GM23338 (cell line): ENCODE measurements around the gene GNAZ. TPM values are rescaled to one million over a fixed set of nuclear protein-coding genes. Genes with fewer than 3 reads are reported as not detected.

Experiments
- ATAC-seq: fragments of 200-7000 bp; cut with Tn5 transposase; 3 replicates; pipeline ENCODE4 v1.9.1; 2020
- DNase-seq: peaks from one replicate; pipeline ENCODE4 v3.0.0-alpha.2; 2015; ENCODE audit warnings: low spot score
- H2AFZ ChIP-seq: fragments of 200-600 bp; sonication (generic); 2 replicates; pipeline ENCODE4 v1.8.0; 2016; ENCODE audit warnings: antibody characterized with exemption, mild to moderate bottlenecking, moderate library complexity
- H3F3A ChIP-seq: fragments of 200-600 bp; sonication (generic); replicated peaks from 2 replicates; pipeline ENCODE4 v1.8.0; 2017; ENCODE audit warnings: antibody characterized with exemption, mixed run types, low read depth
- H3K27ac ChIP-seq: fragments of 200-600 bp; sonication (generic); 2 replicates; pipeline ENCODE4 v1.6.1; 2016; ENCODE audit warnings: low read depth
- H3K27me3 ChIP-seq: fragments of 200-600 bp; sonication (generic); 2 replicates; pipeline ENCODE4 v1.8.0; 2016; ENCODE audit warnings: mild to moderate bottlenecking, mixed run types, moderate library complexity; ENCODE audit not compliant: insufficient read depth
- H3K36me3 ChIP-seq: fragments of 200-600 bp; sonication (generic); 2 replicates; pipeline ENCODE4 v1.8.0; 2016; ENCODE audit warnings: mild to moderate bottlenecking; ENCODE audit not compliant: insufficient read depth
- H3K4me1 ChIP-seq: fragments of 200-600 bp; sonication (generic); 2 replicates; pipeline ENCODE4 v1.8.0; 2016; ENCODE audit warnings: mild to moderate bottlenecking, moderate library complexity; ENCODE audit not compliant: insufficient read depth
- H3K4me2 ChIP-seq: fragments of 200-600 bp; sonication (generic); 2 replicates; pipeline ENCODE4 v1.7.1; 2017; ENCODE audit warnings: mixed run types
- H3K4me3 ChIP-seq: fragments of 200-600 bp; sonication (generic); 2 replicates; pipeline ENCODE4 v1.6.1; 2016; ENCODE audit warnings: mixed run types
- H3K79me2 ChIP-seq: fragments of 200-600 bp; sonication (generic); replicated peaks from 2 replicates; pipeline ENCODE4 v1.8.0; 2017; ENCODE audit warnings: mild to moderate bottlenecking; ENCODE audit not compliant: insufficient read depth
- H3K9me2 ChIP-seq: fragments of 200-600 bp; sonication (generic); 2 replicates; pipeline ENCODE4 v1.8.0; 2017; ENCODE audit not compliant: insufficient read depth
- H4K20me1 ChIP-seq: fragments of 200-600 bp; sonication (generic); replicated peaks from 2 replicates; pipeline ENCODE4 v1.8.0; 2017; ENCODE audit warnings: mild to moderate bottlenecking; ENCODE audit not compliant: insufficient read depth
- H3K27ac Mint-ChIP-seq: 2 replicates; pipeline ENCODE4 v1.8.0; 2020; ENCODE audit warnings: inconsistent platforms, mild to moderate bottlenecking, moderate library complexity, mixed read lengths
- H3K27me3 Mint-ChIP-seq: 3 replicates; pipeline ENCODE4 v1.8.0; 2022; ENCODE audit warnings: low read depth, mild to moderate bottlenecking, moderate library complexity, mixed read lengths, inconsistent platforms; ENCODE audit not compliant: insufficient read depth, poor library complexity
- H3K36me3 Mint-ChIP-seq: 3 replicates; pipeline ENCODE4 v1.8.0; 2021; ENCODE audit warnings: low read depth, mild to moderate bottlenecking, inconsistent platforms, moderate library complexity, mixed read lengths
- H3K4me1 Mint-ChIP-seq: 3 replicates; pipeline ENCODE4 v1.8.0; 2020; ENCODE audit warnings: mild to moderate bottlenecking, inconsistent platforms, mixed read lengths
- H3K4me3 Mint-ChIP-seq: 3 replicates; pipeline ENCODE4 v1.8.0; 2021; ENCODE audit warnings: moderate library complexity, mild to moderate bottlenecking, inconsistent platforms, mixed read lengths
- H3K9me3 Mint-ChIP-seq: 3 replicates; pipeline ENCODE4 v1.8.0; 2020; ENCODE audit warnings: moderate library complexity, mild to moderate bottlenecking, inconsistent platforms, mixed read lengths
- CREB1 ChIP-seq: fragments of 250-450 bp; sonication (Bioruptor Pico); IDR thresholded peaks from 2 replicates; pipeline ENCODE4 v1.5.0; 2020; ENCODE audit warnings: low read depth, mild to moderate bottlenecking, moderate library complexity
- CTCF ChIP-seq, 2 experiments: fragments of 200-600 bp in 1 of 2; sonication (generic) in 1 of 2; conservative IDR thresholded peaks; 2 replicates each; pipeline versions ENCODE4 v1.5.1 to v1.6.1; 2016 to 2017; ENCODE audit warnings: antibody characterized with exemption in 2 of 2, low read depth in 2 of 2, mild to moderate bottlenecking in 2 of 2, moderate library complexity in 1 of 2
- ETS1 ChIP-seq: IDR thresholded peaks from 2 replicates; pipeline ENCODE4 v1.6.1; 2016; ENCODE audit warnings: antibody characterized with exemption
- EZH2 ChIP-seq: fragments of 200-600 bp; sonication (generic); IDR thresholded peaks from one replicate; pipeline ENCODE4 v1.8.0; 2017; ENCODE audit warnings: antibody characterized with exemption, mild to moderate bottlenecking, low read depth; ENCODE audit not compliant: unreplicated experiment
- EZH2phosphoT487 ChIP-seq: fragments of 200-600 bp; sonication (generic); IDR thresholded peaks from one replicate; pipeline ENCODE4 v1.8.1; 2018; ENCODE audit warnings: antibody characterized with exemption; ENCODE audit not compliant: unreplicated experiment
- JUNB ChIP-seq: IDR thresholded peaks from one replicate; pipeline ENCODE4 v1.6.1; 2016; ENCODE audit warnings: antibody characterized with exemption; ENCODE audit not compliant: unreplicated experiment
- POLR2AphosphoS5 ChIP-seq: IDR thresholded peaks from 2 replicates; pipeline ENCODE4 v1.6.1; 2016; ENCODE audit warnings: antibody characterized with exemption, low read depth
- REST ChIP-seq: IDR thresholded peaks from one replicate; pipeline ENCODE4 v1.6.1; 2018; ENCODE audit warnings: antibody characterized with exemption; ENCODE audit not compliant: unreplicated experiment
- STAT1 ChIP-seq: IDR thresholded peaks from one replicate; pipeline ENCODE4 v1.6.1; 2016; ENCODE audit warnings: antibody characterized with exemption; ENCODE audit not compliant: unreplicated experiment
- ZNF331 ChIP-seq: fragments of 250-450 bp; sonication (Bioruptor Pico); IDR thresholded peaks from 2 replicates; pipeline ENCODE4 v1.5.0; 2020; ENCODE audit warnings: low read depth, mild to moderate bottlenecking, moderate library complexity
- polyA plus RNA-seq: library from polyadenylated mRNA; unstranded; fragments of >200 nt; fragmentation: Nextera tagmentation; extraction: Ambion mirVana; gene quantifications from 2 replicates; pipeline ENCODE4 v1.2.1, GENCODE V29; 2016
- total RNA-seq: library from RNA; depleted of rRNA; stranded (reverse); fragments of >200 nt; shearing (Covaris generic); gene quantifications from 2 replicates; pipeline ENCODE4 v1.2.3, GENCODE V29; 2014

The GNAZ gene
- total and polyA plus RNA-seq, 2 experiments from 2014 or later = 2.9 to 11.1 TPM

DNA sequence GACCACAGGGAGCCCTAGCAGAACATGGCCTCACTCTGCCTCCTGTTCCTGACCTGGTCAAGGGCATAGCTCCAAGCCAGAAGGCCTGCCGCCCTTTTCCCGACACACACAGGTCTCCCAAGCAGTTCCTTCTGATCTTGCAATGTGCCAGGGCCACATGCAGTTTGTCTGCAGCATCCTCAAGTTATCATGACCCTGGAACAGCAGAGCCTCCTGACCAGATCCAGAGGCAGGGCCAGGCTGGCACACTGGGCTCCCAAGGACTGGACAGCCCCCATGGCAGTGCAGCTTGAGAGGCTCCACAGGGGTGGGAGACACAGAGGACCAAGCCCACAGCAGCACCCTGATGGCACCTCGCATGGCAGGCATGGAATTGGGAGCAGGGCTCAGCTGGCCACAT, 31.2 kb downstream of the GNAZ start (continued):
- no peak for TF ChIP-seq REST
- TF ChIP-seq ZNF331 (CRISPR knock-in tag) = no peak
- TF ChIP-seq JUNB = no peak

- Histone ChIP-seq H3K4me1 (no peaks in the 10 kb centered on the region), H4K20me1 (no peaks in the 10 kb centered on the region; the same call in 1 of the 2 replicates), H3K4me2 (no peak overlapping the region), H3F3A (no peaks in the 10 kb centered on the region), H3K4me3 (no peak overlapping the region), H3K9me2 (no peaks in the 10 kb centered on the region), H2AFZ (no peak overlapping the region), H3K27me3 (no peaks in the 10 kb centered on the region), H3K27ac (no peak overlapping the region), H3K36me3 (no peaks in the 10 kb centered on the region), H3K79me2 (no peaks in the 10 kb centered on the region)
- no peaks in the 10 kb centered on the region for H3K4me1 Mint-ChIP-seq
- H3K4me3 Mint-ChIP-seq = no peak overlapping the region
- DNase-seq (no peak), ATAC-seq (no peak)
- H3K27me3 Mint-ChIP-seq = peaks cover 5% of the 10 kb centered on the region
- no peaks in the 10 kb centered on the region for H3K36me3 Mint-ChIP-seq
- H3K27ac Mint-ChIP-seq = no peak overlapping the region
- no peaks in the 10 kb centered on the region for H3K9me3 Mint-ChIP-seq
- TF ChIP-seq EZH2 (no peak), ZNF331 (CRISPR knock-in tag) (no peak), CTCF (conservative IDR thresholded peaks at IDR 0.05; ENCODE audit: low read depth in 2 of 2) (no peak), CREB1 (CRISPR knock-in tag) (no peak), ETS1 (no peak), REST (no peak), STAT1 (no peak), JUNB (no peak), POLR2AphosphoS5 (no peak), EZH2phosphoT487 (no peak)
These were observed 31.8 kb downstream of the GNAZ start for GRCh38 chr22:23102002-23102655.
